ENCODE measurements around the gene BUB1. TPM values are rescaled to one million over a fixed set of nuclear protein-coding genes. Genes with fewer than 3 reads are reported as not detected.

The BUB1 gene
- total RNA-seq, 4 donors from 2014 or later, result 0.40 to 2.3 (median 1.0) TPM; not detected in 1

- Histone ChIP-seq H3K9me3 (no peaks in the 10 kb centered on the region), H3K36me3 (no peaks in the 10 kb centered on the region), H3K27me3 (peaks cover 2% of the 10 kb centered on the region), H3K27ac (no peak overlapping the region), H3K4me1 (peaks cover 0 to 20% (median 6%) of the 10 kb centered on the region in 3 donors), H3K4me3 (no peak overlapping the region)
- no peak for ATAC-seq
- no peak for TF ChIP-seq EP300 (IDR thresholded peaks at IDR 0.05)
- no peak for TF ChIP-seq POLR2A (IDR thresholded peaks at IDR 0.05)
- no peak for TF ChIP-seq CTCF (IDR thresholded peaks at IDR 0.05)
- TF ChIP-seq POLR2AphosphoS5 (IDR thresholded peaks at IDR 0.05), result no peak
- WGBS, 2 donors (ENCODE audit: low coverage in 1 of 2), result 51 to 67% methylated on average over 2 to 3 of the region's 3 CpGs
Measured at GRCh38 chr2:110716959-110717645, 39.2 kb upstream of the BUB1 start.

GRCh38 chr2:110714452-110715224 lies 36.8 kb upstream of the BUB1 start:
- WGBS, 2 donors (ENCODE audit: low coverage in 1 of 2), result 74 to 86% methylated on average over 6 of the region's 6 CpGs
- Histone ChIP-seq H3K27me3 (peaks cover 12% of the 10 kb centered on the region), H3K4me1 (peaks cover 0 to 20% (median 6%) of the 10 kb centered on the region in 3 donors), H3K4me3 (no peak overlapping the region), H3K9me3 (no peaks in the 10 kb centered on the region), H3K27ac (no peak overlapping the region), H3K36me3 (no peaks in the 10 kb centered on the region)
- no peak for TF ChIP-seq POLR2AphosphoS5 (IDR thresholded peaks at IDR 0.05)
- no peak for TF ChIP-seq CTCF (IDR thresholded peaks at IDR 0.05)
- TF ChIP-seq EP300 (IDR thresholded peaks at IDR 0.05), result no peak
- no peak for TF ChIP-seq POLR2A (IDR thresholded peaks at IDR 0.05)
- ATAC-seq, result no peak

- Histone ChIP-seq H3K4me1 (peaks cover 0 to 18% (median 6%) of the 10 kb centered on the region in 3 donors), H3K27ac (no peak overlapping the region), H3K27me3 (peaks cover 12% of the 10 kb centered on the region), H3K4me3 (no peak overlapping the region), H3K36me3 (no peaks in the 10 kb centered on the region), H3K9me3 (no peaks in the 10 kb centered on the region)
- ATAC-seq, result no peak
- TF ChIP-seq CTCF (IDR thresholded peaks at IDR 0.05), result no peak
- no peak for TF ChIP-seq POLR2AphosphoS5 (IDR thresholded peaks at IDR 0.05)
- no peak for TF ChIP-seq EP300 (IDR thresholded peaks at IDR 0.05)
- no peak for TF ChIP-seq POLR2A (IDR thresholded peaks at IDR 0.05)
- WGBS, 2 donors (ENCODE audit: low coverage in 1 of 2), result 79 to 86% methylated on average over 4 to 5 of the region's 6 CpGs
Measured at GRCh38 chr2:110713513-110714362, 35.9 kb upstream of the BUB1 start.

- TF ChIP-seq POLR2A (IDR thresholded peaks at IDR 0.05) (no peak), CTCF (IDR thresholded peaks at IDR 0.05) (no peak), POLR2AphosphoS5 (IDR thresholded peaks at IDR 0.05) (no peak), EP300 (IDR thresholded peaks at IDR 0.05) (no peak)
- peaks cover 12% of the 10 kb centered on the region for H3K27me3 ChIP-seq
- 90% methylated on average over 1 of the region's 1 CpG; no CpG with 5 or more reads in 1 of the 2 donors for WGBS, 2 donors (ENCODE audit: low coverage in 1 of 2)
- H3K4me3 ChIP-seq, result no peak overlapping the region
- peaks cover 0 to 9% (median 6%) of the 10 kb centered on the region in 3 donors for H3K4me1 ChIP-seq
- H3K36me3 ChIP-seq, result no peaks in the 10 kb centered on the region
- H3K9me3 ChIP-seq, result no peaks in the 10 kb centered on the region
- no peak overlapping the region for H3K27ac ChIP-seq
- ATAC-seq, result no peak
Measured at GRCh38 chr2:110712737-110713136, 34.9 kb upstream of the BUB1 start.

All from gastroesophageal sphincter (tissue), 4 donors.